ENCODE measurements around the gene CNTN4. TPM values are rescaled to one million over a fixed set of nuclear protein-coding genes. Genes with fewer than 3 reads are reported as not detected.

The CNTN4 gene
- total and polyA plus RNA-seq, 2 of the 8 experiments (the other 6 are each of a cell fraction or from before 2014, with no cell fraction given), result 0.41 to 2.2 TPM

- TF ChIP-seq, protein P1, sequence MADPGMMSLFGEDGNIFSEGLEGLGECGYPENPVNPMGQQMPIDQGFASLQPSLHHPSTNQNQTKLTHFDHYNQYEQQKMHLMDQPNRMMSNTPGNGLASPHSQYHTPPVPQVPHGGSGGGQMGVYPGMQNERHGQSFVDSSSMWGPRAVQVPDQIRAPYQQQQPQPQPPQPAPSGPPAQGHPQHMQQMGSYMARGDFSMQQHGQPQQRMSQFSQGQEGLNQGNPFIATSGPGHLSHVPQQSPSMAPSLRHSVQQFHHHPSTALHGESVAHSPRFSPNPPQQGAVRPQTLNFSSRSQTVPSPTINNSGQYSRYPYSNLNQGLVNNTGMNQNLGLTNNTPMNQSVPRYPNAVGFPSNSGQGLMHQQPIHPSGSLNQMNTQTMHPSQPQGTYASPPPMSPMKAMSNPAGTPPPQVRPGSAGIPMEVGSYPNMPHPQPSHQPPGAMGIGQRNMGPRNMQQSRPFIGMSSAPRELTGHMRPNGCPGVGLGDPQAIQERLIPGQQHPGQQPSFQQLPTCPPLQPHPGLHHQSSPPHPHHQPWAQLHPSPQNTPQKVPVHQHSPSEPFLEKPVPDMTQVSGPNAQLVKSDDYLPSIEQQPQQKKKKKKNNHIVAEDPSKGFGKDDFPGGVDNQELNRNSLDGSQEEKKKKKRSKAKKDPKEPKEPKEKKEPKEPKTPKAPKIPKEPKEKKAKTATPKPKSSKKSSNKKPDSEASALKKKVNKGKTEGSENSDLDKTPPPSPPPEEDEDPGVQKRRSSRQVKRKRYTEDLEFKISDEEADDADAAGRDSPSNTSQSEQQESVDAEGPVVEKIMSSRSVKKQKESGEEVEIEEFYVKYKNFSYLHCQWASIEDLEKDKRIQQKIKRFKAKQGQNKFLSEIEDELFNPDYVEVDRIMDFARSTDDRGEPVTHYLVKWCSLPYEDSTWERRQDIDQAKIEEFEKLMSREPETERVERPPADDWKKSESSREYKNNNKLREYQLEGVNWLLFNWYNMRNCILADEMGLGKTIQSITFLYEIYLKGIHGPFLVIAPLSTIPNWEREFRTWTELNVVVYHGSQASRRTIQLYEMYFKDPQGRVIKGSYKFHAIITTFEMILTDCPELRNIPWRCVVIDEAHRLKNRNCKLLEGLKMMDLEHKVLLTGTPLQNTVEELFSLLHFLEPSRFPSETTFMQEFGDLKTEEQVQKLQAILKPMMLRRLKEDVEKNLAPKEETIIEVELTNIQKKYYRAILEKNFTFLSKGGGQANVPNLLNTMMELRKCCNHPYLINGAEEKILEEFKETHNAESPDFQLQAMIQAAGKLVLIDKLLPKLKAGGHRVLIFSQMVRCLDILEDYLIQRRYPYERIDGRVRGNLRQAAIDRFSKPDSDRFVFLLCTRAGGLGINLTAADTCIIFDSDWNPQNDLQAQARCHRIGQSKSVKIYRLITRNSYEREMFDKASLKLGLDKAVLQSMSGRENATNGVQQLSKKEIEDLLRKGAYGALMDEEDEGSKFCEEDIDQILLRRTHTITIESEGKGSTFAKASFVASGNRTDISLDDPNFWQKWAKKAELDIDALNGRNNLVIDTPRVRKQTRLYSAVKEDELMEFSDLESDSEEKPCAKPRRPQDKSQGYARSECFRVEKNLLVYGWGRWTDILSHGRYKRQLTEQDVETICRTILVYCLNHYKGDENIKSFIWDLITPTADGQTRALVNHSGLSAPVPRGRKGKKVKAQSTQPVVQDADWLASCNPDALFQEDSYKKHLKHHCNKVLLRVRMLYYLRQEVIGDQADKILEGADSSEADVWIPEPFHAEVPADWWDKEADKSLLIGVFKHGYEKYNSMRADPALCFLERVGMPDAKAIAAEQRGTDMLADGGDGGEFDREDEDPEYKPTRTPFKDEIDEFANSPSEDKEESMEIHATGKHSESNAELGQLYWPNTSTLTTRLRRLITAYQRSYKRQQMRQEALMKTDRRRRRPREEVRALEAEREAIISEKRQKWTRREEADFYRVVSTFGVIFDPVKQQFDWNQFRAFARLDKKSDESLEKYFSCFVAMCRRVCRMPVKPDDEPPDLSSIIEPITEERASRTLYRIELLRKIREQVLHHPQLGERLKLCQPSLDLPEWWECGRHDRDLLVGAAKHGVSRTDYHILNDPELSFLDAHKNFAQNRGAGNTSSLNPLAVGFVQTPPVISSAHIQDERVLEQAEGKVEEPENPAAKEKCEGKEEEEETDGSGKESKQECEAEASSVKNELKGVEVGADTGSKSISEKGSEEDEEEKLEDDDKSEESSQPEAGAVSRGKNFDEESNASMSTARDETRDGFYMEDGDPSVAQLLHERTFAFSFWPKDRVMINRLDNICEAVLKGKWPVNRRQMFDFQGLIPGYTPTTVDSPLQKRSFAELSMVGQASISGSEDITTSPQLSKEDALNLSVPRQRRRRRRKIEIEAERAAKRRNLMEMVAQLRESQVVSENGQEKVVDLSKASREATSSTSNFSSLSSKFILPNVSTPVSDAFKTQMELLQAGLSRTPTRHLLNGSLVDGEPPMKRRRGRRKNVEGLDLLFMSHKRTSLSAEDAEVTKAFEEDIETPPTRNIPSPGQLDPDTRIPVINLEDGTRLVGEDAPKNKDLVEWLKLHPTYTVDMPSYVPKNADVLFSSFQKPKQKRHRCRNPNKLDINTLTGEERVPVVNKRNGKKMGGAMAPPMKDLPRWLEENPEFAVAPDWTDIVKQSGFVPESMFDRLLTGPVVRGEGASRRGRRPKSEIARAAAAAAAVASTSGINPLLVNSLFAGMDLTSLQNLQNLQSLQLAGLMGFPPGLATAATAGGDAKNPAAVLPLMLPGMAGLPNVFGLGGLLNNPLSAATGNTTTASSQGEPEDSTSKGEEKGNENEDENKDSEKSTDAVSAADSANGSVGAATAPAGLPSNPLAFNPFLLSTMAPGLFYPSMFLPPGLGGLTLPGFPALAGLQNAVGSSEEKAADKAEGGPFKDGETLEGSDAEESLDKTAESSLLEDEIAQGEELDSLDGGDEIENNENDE (IDR thresholded peaks at IDR 0.05; ENCODE audit: insufficient replicate concordance, low read length), result no peak
- no peak for TF ChIP-seq CBX8 (IDR thresholded peaks at IDR 0.05; ENCODE audit: borderline replicate concordance, low read depth, low read length)
- no peak for TF ChIP-seq HDAC6 (IDR thresholded peaks at IDR 0.05; ENCODE audit: low read depth, low read length)
- TF ChIP-seq, protein P2, sequence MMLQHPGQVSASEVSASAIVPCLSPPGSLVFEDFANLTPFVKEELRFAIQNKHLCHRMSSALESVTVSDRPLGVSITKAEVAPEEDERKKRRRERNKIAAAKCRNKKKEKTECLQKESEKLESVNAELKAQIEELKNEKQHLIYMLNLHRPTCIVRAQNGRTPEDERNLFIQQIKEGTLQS (IDR thresholded peaks at IDR 0.05; ENCODE audit: insufficient read depth, low read depth, low read length), result no peak
- TF ChIP-seq, protein P3, sequence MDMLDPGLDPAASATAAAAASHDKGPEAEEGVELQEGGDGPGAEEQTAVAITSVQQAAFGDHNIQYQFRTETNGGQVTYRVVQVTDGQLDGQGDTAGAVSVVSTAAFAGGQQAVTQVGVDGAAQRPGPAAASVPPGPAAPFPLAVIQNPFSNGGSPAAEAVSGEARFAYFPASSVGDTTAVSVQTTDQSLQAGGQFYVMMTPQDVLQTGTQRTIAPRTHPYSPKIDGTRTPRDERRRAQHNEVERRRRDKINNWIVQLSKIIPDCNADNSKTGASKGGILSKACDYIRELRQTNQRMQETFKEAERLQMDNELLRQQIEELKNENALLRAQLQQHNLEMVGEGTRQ (IDR thresholded peaks at IDR 0.05; ENCODE audit: low read length), result no peak
- TF ChIP-seq KDM5A (IDR thresholded peaks at IDR 0.05; ENCODE audit: low read length), result no peak
- TF ChIP-seq TCF12 (IDR thresholded peaks at IDR 0.05; ENCODE audit: low read depth, low read length), result no peak
Observed at GRCh38 chr3:2614578-2614977, 515.9 kb downstream of the CNTN4 start (continued).
